ENCODE measurements around the gene IL11.

DNA sequence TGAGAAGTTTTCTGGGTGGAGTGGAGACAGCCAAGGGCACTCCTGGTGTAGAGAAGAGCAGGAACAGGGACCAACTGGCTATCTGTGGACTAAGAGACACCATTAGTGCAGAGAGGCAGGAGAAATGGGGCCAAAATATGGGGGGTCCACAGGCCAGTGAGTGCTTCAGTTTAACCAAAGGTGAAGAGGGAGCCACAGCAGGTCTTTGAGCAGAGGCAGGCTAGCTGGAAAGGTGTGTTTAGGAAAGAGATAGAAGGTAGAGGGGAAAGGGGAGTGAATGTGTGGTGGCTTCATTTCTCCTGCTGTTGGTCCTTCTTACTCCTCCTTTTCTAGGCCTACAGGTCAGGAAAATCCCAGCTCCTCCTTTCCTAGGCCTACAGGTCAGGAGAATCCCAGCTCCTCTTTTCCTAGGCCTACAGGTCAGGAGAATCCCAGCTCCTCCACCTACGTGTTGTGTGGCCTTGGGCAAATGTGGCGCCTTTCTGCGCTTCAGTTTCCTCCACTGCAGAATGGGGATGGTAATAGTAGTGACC, 12.3 kb upstream of the IL11 start:
- TF ChIP-seq GATA2 (IDR thresholded peaks at IDR 0.05; ENCODE audit: low read depth, low read length) (no peak), GATA3 (IDR thresholded peaks at IDR 0.05; ENCODE audit: low read depth, low read length) (no peak)

All from SH-SY5Y (cell line).